GM18499 (cell line): ENCODE results near the gene MGMT.

Experiments
- ATAC-seq: cut with Tn5 transposase; IDR thresholded peaks from one replicate; pipeline ENCODE4 v1.9.1; 2021; ENCODE audit warnings: moderate number of reproducible peaks; ENCODE audit not compliant: insufficient read depth, unreplicated experiment

The MGMT gene

DNA sequence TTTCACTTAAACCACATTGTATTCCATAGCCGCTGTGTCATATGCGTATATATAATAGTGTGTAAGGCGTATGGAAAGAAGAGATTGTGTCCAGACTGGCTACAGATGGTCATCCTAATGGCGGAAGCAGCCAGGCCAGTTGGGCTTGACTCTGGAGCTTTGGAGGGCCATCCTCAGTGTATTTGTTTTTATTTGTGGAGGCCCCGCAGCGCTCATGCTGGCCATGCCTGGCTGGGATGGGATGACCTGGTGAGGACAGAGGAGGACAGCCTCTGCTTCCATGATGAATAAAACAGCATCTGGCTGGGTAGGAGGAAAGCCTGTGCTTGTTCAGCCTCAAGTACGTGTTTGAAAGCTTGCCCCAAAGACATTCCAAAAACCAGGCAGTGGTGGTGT lies 276.7 kb downstream of the MGMT start:
- no peak for ATAC-seq

- ATAC-seq = no peak
Observed at GRCh38 chr10:129744134-129745111, 277.4 kb downstream of the MGMT start.

- no peak for ATAC-seq
Observed at GRCh38 chr10:129745186-129745750, 278.2 kb downstream of the MGMT start.

DNA sequence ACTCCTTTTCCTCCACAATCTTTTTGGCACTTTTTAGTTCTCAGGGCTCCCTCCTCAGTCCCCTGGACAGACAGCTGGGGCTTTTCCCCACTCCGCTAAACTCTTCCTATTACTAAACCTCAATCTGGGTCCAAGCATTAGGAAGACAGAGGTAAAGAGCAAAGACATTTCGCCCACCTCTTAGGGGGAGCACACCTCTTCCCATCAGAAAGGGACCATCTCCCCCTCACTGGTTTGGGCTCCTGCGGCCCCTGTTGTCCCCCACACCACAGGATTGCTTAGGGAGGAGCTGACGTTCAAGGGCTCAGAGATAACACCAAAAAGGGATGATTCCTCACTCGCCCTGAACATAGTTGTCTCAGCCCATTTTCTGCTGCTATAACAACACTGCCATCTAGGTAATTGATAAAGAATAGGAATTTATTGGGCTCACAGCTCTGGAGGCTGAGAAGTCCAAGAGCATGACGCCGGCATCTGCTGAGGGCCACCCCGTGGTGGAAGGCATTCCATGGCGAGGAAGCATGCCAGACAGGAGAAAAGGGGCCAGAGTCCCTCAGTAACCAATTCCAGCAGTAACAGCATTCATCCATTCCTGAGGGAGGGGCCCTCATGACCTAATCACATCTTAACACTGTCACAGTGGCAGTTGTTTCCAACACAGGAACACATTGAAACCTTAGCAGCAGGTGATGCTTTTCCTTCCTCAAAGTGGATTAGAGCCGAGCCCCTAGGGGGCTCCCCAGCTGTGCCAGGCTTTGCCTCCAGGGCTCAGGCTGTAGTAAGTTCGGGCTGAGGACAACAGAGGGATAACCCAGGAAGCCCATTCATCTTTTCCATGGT lies 287.4 kb downstream of the MGMT start:
- ATAC-seq = no peak

GRCh38 chr10:129755158-129755591 lies 288.1 kb downstream of the MGMT start:
- no peak for ATAC-seq

- ATAC-seq = no peak
Observed at GRCh38 chr10:129755621-129756020, 288.6 kb downstream of the MGMT start.

GRCh38 chr10:129756912-129757901 lies 290.2 kb downstream of the MGMT start:
- no peak for ATAC-seq

DNA sequence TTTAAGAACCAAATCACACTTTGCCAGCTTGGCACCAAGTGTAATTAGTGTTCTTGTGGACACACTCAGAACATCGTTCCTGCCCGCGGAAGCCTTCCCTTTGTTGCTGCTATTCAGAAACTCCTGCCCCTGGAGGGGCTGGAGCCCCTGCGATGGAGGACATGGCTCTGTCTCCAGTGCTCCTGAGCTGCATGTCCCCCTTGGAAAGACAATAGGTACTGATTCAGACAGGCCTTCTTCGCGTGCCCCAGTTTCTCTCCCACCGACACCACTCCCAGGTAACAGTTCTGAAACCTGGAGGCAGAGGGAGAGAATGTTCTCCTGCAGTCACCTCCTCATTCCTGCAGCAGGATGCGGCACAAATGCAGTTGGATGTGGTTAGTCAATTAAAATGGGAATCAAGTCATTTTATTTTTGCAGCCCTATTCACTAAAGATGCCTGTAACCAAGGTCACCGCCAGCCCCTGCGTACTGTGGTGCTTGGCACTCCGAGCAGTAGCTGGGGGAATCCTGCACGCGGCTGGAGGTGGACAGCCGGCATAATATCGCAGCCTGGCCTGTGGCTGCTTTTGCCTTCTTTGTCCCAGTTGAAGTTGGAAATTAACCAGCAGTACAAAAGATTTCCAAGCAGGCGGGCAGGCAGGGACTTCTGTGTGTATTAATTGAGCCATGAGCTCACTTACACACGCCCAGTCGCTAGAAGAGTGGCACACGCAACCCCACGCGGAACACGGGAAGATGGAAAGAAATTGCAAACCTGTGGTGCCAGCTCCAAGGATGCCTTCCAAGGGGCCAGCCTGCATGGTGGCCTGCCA lies 291.4 kb downstream of the MGMT start:
- no peak for ATAC-seq

DNA sequence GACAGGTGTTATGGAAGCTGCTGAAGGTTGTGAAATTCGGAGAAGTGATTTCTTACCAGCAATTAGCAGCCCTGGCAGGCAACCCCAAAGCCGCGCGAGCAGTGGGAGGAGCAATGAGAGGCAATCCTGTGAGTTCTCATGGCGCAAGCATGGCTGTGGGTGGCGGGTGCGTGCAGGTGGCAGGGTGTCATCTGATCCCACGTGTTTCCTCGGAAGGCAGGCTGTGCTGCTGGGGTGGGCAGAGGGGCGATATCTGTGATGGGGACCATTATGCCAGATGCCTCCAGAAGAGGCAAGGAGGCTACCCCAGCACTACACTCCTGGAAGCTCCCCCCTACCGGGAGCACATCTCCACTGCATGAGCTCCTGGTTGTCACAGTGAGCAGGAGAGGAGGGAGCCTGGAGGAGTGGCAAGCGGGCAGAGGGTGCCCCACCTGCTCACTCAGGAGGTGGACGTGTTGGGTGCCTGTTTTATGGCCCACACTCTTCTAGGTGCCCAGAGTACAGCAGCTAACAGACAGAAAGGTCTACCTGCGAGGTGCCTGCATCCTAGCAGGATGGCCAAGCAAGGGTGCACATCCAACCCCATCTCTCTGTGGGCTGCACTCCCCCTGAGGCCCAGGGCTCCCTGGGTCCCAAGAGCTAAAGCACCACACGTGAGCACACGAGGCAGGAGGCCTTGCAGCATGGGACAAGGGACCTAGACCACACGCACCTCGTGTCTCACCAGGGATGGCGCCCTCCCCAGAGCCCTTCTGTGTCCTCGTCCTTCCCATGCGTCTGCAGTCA lies 292.4 kb downstream of the MGMT start:
- no peak for ATAC-seq

DNA sequence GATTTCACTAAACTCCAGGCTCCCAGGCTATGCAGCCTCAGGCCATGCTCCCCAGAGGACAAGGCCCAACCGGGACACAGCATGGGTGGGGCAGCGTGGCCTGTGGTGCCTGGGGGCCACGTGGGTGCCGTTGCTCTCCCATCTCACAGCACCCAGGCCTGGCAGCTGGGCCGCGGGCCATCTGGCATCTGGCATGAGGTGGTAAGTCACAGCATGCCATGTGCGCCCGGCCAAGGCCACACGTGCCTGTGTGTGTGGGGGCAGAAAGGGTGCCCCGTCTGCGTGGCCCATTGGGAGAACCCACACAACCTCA lies 292.9 kb downstream of the MGMT start:
- no peak for ATAC-seq

GRCh38 chr10:129760416-129760815 lies 293.4 kb downstream of the MGMT start:
- ATAC-seq = no peak

GRCh38 chr10:129761197-129761972 lies 294.3 kb downstream of the MGMT start:
- no peak for ATAC-seq

DNA sequence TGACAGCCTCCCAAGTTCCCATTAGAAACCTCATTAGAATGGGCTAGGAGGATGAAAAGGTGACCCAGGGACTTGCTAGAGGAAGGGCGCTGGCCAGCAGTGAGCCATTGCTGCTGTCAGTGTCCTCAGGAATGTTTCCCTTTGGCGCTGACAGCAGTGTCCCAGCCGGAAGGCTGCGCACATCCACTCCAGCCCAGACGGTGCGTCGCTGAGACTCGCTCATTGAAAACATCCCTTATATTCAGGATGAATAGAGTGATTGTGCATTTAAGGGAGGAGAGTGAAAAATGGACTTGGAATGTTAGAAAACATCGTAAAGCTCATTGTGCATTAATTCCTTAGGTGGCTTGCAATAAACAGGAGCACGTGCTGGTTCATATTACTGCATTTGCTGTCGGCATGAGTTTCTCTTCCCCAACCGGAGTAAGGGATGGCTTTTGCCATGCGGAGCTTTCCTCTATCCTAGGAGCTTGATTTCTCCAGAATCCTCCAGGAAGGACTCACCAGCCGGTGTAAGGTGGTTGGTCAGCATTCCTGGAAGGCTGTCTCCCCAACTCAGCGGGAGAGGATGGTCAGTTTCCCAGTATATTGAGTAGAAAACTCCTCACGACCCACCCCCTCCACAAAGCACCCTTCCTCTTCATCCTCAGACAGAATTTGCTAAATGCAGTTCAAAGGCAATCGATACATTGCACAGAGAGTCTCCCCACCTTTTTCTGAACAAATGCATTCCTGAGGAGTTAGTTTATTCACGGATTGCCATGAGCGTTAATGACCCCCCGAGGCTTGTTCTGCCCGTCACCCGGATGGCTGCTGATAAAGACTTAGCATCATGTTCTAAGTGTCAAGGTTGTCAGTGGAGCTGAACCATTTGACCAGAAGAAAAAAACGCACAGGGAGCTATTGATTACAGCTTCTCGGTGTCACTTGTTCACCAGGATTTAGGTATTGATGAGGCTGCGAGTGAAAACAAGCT lies 295.2 kb downstream of the MGMT start:
- ATAC-seq = no peak

- no peak for ATAC-seq
Observed at GRCh38 chr10:129764011-129764900, 297.2 kb downstream of the MGMT start.

- no peak for ATAC-seq
Observed at GRCh38 chr10:129764901-129765663, 298.0 kb downstream of the MGMT start.
